OCI-LY3 (cell line): ENCODE data around the gene MPRIP.

Source experiments
- H2AFZ ChIP-seq: fragments of 200-600, 300-600 bp; shearing (Covaris generic); 2 replicates; pipeline ENCODE4 v1.6.0; 2014; ENCODE audit warnings: antibody characterized with exemption, low read depth, low read length
- H3K27ac ChIP-seq: fragments of 200-600, 300-600 bp; sonication (generic); 2 replicates; pipeline ENCODE4 v1.5.1; 2014; ENCODE audit warnings: mild to moderate bottlenecking, low read length, moderate library complexity, mixed read lengths
- H3K27me3 ChIP-seq: fragments of 200-600, 300-600 bp; sonication (generic); 2 replicates; pipeline ENCODE4 v1.6.1; 2014; ENCODE audit warnings: low read depth, low read length, mixed read lengths
- H3K36me3 ChIP-seq: fragments of 200-600, 300-600 bp; sonication (generic); replicated peaks from 2 replicates; pipeline ENCODE3; 2014; ENCODE audit warnings: low read depth, low read length, mixed read lengths
- H3K4me1 ChIP-seq: fragments of 300-600, 200-600 bp; sonication (generic); 2 replicates; pipeline ENCODE4 v1.6.1; 2014; ENCODE audit warnings: low read length, mixed read lengths
- H3K4me2 ChIP-seq: fragments of 200-600, 300-600 bp; sonication (generic); 2 replicates; pipeline ENCODE4 v1.6.1; 2014; ENCODE audit warnings: low read length, mixed read lengths
- H3K4me3 ChIP-seq: fragments of 300-600, 200-600 bp; sonication (generic); 2 replicates; pipeline ENCODE4 v1.5.1; 2014; ENCODE audit warnings: antibody characterized with exemption, mild to moderate bottlenecking, low read length, moderate library complexity
- H3K79me2 ChIP-seq: fragments of 300-600, 200-600 bp; shearing (Covaris generic); 2 replicates; pipeline ENCODE4 v1.6.1; 2014; ENCODE audit warnings: mild to moderate bottlenecking, low read length, mixed read lengths
- H3K9ac ChIP-seq: fragments of 300-600, 200-600 bp; shearing (Covaris generic); 2 replicates; pipeline ENCODE4 v1.6.0; 2014; ENCODE audit warnings: mild to moderate bottlenecking, low read length, moderate library complexity
- H3K9me3 ChIP-seq: fragments of 200-600, 300-600 bp; shearing (Covaris generic); 2 replicates; pipeline ENCODE4 v1.6.1; 2014; ENCODE audit warnings: low read length, mixed read lengths; ENCODE audit not compliant: insufficient read depth
- H4K20me1 ChIP-seq: fragments of 200-600, 300-600 bp; sonication (generic); 2 replicates; pipeline ENCODE4 v1.6.1; 2016; ENCODE audit warnings: low read length, mixed read lengths; ENCODE audit not compliant: insufficient read depth
- EZH2phosphoT487 ChIP-seq: fragments of 200-600 bp; shearing (Covaris generic); IDR thresholded peaks from 2 replicates; pipeline ENCODE4 v1.6.1; 2018; ENCODE audit warnings: antibody characterized with exemption, mixed run types, low read depth
- TF ChIP-seq, protein P1 (sequence below): fragments of 200-600, 300-600 bp; sonication (generic); IDR thresholded peaks from 2 replicates; pipeline ENCODE4 v1.5.1; 2014; ENCODE audit warnings: antibody characterized with exemption, low read length, low read depth

Gene MPRIP

DNA sequence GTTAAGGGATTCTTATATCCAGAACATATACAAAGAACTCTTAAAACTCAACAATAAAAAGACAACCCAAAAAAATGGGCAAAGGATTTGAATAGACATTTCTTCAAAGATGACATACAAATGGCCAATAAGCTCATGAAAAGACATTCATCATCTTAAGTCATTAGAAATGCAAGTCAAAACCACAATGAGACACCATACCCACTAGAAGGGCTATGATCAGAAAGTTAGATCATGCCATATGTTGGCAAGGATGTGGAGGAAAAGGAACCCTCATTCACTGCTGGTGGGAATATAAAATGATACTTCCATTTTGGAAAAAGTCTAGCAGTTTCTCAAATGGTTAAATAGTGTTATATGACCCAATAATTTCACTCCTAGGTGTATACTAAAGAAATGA, 154.5 kb downstream of the MPRIP start:
- Histone ChIP-seq H3K9ac (no peak overlapping the region), H3K79me2 (peaks cover 21% of the 10 kb centered on the region), H3K9me3 (no peaks in the 10 kb centered on the region), H3K36me3 (peaks cover 5% of the 10 kb centered on the region), H3K4me3 (no peak overlapping the region), H3K4me1 (peaks cover 4% of the 10 kb centered on the region; the same call in 1 of the 2 replicates), H3K27me3 (no peaks in the 10 kb centered on the region), H4K20me1 (no peaks in the 10 kb centered on the region), H2AFZ (no peak overlapping the region), H3K27ac (no peak overlapping the region), H3K4me2 (no peak overlapping the region)
- TF ChIP-seq, protein P1, sequence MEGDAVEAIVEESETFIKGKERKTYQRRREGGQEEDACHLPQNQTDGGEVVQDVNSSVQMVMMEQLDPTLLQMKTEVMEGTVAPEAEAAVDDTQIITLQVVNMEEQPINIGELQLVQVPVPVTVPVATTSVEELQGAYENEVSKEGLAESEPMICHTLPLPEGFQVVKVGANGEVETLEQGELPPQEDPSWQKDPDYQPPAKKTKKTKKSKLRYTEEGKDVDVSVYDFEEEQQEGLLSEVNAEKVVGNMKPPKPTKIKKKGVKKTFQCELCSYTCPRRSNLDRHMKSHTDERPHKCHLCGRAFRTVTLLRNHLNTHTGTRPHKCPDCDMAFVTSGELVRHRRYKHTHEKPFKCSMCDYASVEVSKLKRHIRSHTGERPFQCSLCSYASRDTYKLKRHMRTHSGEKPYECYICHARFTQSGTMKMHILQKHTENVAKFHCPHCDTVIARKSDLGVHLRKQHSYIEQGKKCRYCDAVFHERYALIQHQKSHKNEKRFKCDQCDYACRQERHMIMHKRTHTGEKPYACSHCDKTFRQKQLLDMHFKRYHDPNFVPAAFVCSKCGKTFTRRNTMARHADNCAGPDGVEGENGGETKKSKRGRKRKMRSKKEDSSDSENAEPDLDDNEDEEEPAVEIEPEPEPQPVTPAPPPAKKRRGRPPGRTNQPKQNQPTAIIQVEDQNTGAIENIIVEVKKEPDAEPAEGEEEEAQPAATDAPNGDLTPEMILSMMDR, result no peak
- TF ChIP-seq EZH2phosphoT487, result no peak

DNA sequence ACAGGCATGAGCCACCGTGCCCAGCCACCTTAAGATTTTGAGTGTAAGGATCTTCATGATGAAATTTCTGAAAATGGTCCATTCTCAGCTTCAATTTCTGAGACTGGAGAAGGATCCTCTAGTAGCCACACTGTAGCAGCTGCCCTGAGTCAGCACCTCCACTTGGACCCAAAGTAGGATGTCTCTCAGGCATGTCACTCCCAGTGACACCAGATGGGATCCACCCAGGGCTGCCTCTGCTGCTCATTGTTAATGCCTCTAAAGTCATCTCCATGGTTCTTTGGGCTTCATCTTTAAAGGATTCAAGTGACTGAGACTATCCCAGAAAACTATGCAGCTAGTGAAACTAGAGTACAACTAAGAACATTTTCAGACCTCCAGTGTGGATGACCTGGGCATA, 156.0 kb downstream of the MPRIP start:
- Histone ChIP-seq H3K9me3 (no peaks in the 10 kb centered on the region), H3K79me2 (peaks cover 36% of the 10 kb centered on the region), H3K27ac (no peak overlapping the region), H3K36me3 (peaks cover 5% of the 10 kb centered on the region), H3K4me2 (no peak overlapping the region), H3K27me3 (no peaks in the 10 kb centered on the region), H3K9ac (no peak overlapping the region), H4K20me1 (no peaks in the 10 kb centered on the region), H2AFZ (no peak overlapping the region), H3K4me1 (no peaks in the 10 kb centered on the region), H3K4me3 (no peak overlapping the region)
- TF ChIP-seq, protein P1, result no peak
- TF ChIP-seq EZH2phosphoT487, result no peak

DNA sequence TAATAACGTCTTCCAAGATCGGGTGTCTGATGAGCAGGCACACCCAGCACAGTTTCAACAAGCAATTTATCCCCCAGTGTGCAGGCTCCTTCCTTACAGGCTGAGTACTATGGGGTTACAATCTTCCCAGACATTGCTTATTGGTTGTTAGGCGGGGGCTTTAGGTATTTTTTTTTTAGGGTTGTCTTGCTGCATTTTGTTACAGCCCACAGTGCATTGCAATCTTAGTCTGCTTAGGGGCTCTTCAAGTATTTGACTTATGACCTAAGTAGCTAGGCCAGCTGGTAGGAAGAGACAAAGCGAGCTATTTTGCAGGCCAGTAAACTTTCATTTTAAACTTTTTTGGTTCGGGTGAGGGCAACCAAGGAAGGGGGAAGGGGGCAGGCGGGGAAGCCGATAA, 158.1 kb downstream of the MPRIP start:
- peaks cover 8% of the 10 kb centered on the region for H4K20me1 ChIP-seq
- no peak overlapping the region for H2AFZ ChIP-seq
- H3K9me3 ChIP-seq, result no peaks in the 10 kb centered on the region
- no peak overlapping the region for H3K27ac ChIP-seq
- TF ChIP-seq, protein P1, result no peak
- TF ChIP-seq EZH2phosphoT487, result no peak
- peaks cover 19% of the 10 kb centered on the region for H3K36me3 ChIP-seq
- H3K79me2 ChIP-seq, result peaks cover 56% of the 10 kb centered on the region
- H3K27me3 ChIP-seq, result no peaks in the 10 kb centered on the region
- H3K4me2 ChIP-seq, result no peak overlapping the region
- peaks cover 11% of the 10 kb centered on the region for H3K4me1 ChIP-seq
- no peak overlapping the region for H3K9ac ChIP-seq
- no peak overlapping the region for H3K4me3 ChIP-seq

DNA sequence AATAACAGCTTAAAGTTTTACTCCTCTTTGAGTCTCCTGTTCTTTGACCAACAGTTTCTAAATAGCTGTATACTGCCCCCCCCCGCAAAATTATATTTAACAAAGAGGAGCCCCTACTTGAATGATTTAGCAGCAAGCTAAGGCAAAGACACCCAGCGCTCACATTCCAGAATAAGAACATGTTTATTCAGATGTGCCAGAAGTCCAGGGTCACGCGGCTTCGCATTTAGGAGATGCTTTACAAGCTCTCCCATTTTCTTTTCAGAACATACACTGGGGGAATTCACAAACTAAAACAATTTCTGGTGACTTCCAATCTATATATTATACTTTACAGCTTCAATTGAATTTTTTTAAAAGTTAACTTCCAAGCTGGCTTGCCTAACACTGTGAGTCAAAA, 158.6 kb downstream of the MPRIP start:
- H3K4me2 ChIP-seq, result no peak overlapping the region
- H2AFZ ChIP-seq, result no peak overlapping the region
- H3K4me1 ChIP-seq, result peaks cover 11% of the 10 kb centered on the region
- H3K36me3 ChIP-seq, result peaks cover 19% of the 10 kb centered on the region
- TF ChIP-seq, protein P1, result no peak
- TF ChIP-seq EZH2phosphoT487, result no peak
- peaks cover 61% of the 10 kb centered on the region for H3K79me2 ChIP-seq
- H3K27me3 ChIP-seq, result no peaks in the 10 kb centered on the region
- no peaks in the 10 kb centered on the region for H3K9me3 ChIP-seq
- no peak overlapping the region for H3K9ac ChIP-seq
- H3K27ac ChIP-seq, result no peak overlapping the region
- no peak overlapping the region for H3K4me3 ChIP-seq
- peaks cover 8% of the 10 kb centered on the region for H4K20me1 ChIP-seq
